Stimulated activated CD4-positive, alpha-beta T cell treated with anti-CD3 and anti-CD28 coated beads, Interleukin-4, amount 100 ng/mL, for 4 hours (primary cell): Measurements from ENCODE around the gene RAB6B.

Experiments
- DNase-seq, 2 experiments: peaks; one replicate each; pipeline ENCODE4 v3.0.0-alpha.2; 2020

Gene RAB6B

DNA sequence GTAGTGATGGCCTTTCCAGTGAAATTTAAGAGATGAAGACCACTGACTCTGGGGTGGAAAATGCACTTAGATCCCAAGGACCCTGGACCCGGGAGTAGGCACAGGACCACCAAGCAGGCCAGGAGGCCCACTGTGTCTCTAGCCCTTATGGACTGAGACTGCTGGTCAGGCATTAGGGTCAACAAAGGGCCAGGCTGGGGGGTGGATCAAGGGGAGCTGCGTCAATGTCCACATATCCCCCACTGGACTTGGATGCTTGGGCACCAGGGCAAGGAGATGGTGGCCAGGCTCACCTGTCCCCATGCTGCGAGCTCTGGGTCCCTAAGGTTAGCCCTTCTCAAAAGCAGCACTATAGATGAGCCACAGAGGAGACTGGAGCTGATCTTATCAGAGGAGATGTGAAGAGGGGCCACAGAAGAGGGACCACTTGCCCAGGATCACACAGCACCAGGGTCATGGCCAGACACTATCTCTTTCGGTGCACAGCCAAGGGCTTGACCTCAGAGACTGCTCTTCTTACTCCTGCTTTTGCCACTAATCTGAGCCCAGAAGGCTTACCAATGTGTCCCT lies 14.7 kb downstream of the RAB6B start:
- DNase-seq, result no peak

DNA sequence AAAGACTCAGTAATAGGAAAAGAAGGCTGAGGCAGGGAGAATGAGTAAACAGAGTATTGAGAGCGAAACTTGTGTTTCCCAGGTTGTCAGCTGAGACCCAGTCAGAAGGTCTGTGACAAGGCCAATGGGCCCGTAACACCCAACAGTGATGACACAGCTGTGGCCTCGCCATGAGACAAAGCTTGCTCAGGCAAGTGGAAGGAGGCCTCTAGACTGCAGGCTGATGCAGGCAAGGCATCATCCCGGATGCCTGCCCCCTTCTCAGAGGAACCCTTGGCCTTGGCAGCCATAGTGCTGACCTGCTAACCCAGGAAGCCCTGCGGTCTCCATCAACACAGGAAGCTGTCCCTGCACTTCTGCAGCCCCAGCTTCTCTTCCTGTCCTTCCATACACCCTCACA lies 15.4 kb downstream of the RAB6B start:
- no peak for DNase-seq

DNA sequence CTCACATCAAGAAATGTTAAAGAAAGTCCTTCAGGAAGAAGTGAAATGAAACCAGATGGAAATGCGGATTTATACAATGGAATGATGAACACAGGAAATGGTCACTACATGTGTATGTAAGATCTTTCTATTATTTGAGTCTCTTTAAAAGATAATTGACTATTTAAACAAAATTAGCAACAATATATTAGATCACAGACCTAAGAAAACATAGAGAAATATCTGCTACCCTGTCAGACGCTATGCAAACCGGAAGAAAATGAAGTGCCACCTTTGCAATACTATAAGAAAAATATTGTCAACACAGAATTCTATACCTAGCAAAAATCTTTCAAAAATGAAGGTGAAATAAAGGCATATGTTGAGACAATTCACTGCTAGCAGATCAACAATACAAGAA lies 17.2 kb downstream of the RAB6B start:
- DNase-seq, result no peak

DNA sequence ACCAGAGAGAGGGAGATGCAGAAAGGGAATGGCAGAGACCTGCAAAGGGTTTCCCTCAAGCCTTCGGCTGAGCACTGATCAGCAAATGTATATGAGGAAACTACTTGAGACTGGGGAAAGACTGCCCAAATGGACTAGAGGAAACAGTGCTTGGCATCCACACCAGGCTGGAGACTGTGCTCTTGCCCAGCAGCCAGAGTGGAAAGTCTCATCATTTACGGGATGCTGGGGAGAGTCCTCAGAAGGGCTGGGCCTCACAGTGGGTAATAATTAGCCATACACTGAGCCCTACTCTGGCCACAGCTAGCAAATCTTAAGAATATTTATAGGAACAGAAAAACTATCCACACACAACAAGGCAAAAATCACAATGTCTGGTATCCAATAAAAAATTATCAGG lies 18.5 kb downstream of the RAB6B start:
- DNase-seq, result no peak

DNA sequence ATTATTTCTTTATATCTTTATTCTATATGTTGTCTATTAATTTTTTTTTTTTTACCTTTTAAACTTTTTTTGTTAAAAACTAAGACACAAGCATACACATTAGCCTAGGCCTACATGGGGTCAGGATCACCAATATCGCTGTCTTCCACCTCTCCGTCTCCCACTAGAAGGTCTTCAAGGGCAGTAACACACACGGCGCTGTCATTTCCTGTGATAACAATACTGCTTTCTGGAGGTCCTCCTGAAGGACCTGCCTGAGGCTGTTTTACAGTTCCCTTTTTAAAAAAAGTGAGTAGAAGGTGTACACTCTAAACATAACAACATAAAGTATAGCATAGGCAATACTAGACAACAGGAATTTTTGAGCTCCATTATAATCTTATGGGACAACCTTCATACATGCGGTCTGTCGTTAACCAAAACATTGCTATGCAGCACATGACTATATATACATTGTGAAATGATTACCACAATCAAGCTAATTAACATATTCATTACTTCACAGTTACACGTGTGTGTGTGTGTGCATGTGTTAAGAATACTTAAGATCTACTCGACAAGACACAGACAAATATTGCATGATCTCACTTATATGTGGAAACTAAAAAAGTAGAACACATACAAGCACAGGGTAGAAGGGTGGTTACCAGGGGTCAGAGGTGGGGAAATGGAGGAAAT lies 20.8 kb downstream of the RAB6B start:
- DNase-seq, result no peak

DNA sequence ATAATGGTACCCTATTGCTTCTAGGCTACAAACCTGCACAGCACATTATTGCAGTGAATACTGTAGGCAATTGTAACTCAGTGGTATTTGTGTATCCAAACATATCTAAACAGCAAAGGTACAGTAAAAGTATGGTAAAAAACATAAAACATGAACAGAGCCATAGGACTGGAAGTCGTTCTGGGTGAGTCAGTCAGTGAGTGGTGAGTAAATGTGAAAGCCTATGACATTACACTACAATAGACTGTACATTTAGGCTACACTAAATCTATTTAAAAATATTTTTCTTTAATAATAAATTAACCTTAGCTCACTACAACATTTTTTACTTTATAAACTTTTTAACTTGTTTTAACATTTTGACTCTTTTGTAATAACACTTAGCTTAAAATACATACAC lies 21.3 kb downstream of the RAB6B start:
- DNase-seq, result no peak

DNA sequence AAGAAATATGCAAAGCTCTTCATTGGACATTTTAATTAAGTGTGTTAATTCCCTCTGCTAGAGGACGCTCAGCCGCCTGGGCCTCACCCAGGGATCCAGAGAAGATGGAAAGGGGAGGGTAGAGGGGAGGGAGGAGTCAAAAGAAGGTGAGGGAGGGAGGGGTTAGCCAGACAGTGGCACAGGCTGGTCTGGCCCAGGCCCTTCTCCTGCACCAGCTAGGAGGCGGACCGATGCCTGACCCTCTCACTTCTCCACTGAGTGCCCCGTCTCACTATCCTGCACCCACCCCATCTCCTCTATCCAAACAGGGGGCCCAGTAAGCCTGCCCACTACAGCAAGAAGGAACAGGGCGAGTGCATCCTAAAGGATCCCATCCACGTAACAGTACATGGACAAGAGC lies 22.9 kb downstream of the RAB6B start:
- DNase-seq, result no peak

DNA sequence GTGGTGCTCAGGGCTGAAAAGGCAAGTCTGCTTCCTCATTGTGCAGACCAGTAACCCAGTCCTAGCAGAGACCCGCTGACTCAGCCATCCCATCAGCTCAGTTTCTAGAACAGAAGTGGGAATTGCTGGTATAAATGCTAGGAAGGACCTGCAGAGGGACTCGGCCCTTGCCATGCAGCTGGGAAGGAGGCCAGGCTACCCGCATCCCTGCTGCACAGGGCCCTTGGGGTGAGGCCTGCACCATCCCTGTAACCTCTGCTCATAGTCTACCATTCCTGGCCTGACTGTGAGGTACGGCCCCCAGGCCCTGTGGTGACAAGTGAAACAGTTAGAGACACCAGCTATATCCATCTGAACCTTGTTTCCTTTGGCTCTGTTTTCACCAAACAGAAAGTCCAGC lies 23.5 kb downstream of the RAB6B start:
- DNase-seq, result no peak

DNA sequence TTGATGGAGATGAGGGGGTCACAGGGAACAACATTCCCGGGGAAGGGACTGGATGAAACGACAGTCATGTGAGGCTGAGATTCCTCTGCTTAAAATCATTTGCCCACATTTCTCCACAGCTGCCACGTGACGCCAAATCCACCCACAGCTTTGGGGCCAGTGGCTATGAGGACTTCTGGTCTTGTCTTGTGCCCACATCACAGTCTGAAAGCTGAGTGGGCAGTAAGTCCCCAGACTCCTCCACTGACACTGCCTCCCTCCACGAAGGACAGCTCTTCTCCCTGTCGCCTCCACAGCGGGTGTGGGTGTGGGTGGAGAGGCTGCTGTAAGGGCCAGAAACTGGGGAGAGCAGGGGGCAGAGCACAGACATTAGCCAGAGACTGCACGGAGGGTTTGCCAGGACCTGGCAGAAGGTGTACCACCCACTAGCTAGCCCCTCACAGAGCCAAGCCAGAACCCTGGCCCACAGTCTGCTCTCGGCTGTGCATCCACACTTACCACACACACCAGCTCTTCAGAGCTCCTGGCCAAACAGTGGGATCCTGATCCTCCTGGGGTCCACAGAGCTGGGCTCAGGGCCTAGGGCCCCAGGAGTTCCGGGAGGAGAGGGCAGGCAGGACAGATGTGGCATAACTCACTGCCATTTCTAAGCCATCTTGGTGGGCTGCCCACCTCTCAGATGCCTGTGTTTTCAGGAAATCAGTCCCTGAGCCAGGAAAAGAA lies 24.2 kb downstream of the RAB6B start:
- DNase-seq, result no peak

DNA sequence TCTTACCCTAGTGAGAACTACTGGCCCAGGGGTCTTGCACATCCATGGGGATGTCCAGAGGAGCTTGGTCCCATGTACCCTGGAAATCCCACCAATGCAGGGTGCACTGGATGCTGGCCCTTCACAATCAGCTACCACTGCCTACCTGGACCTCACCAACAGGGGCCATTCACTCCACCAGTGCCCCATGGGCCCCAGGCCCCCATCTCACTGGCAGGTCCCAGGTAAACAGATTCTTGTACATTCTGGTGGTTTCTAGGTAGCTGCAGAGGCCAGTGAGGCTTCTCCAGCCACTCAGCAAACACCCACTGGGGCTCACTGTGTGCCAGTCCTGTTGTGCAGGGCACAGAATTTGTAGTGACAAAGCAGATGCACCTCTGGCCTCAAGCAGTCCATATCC lies 24.9 kb downstream of the RAB6B start:
- DNase-seq, result no peak

DNA sequence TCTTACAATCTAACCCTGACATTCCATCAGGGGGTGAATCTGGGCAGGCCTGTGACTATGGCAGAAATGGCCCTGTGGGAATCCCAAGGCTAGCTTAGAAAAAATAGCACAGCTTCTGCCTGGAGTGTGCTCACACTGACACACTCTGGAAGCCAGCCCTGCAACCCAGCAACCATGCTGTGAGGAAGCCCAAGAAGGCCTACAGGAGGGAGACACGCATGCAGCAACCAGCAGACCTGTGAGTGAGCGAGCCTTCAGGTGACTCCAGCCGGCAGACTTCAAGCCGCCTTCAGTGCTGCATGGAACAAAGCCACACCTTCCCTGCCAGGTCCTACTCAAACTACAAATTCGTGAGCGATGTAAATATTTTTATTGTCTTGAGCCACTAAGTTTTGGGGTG lies 26.1 kb downstream of the RAB6B start:
- no peak for DNase-seq

DNA sequence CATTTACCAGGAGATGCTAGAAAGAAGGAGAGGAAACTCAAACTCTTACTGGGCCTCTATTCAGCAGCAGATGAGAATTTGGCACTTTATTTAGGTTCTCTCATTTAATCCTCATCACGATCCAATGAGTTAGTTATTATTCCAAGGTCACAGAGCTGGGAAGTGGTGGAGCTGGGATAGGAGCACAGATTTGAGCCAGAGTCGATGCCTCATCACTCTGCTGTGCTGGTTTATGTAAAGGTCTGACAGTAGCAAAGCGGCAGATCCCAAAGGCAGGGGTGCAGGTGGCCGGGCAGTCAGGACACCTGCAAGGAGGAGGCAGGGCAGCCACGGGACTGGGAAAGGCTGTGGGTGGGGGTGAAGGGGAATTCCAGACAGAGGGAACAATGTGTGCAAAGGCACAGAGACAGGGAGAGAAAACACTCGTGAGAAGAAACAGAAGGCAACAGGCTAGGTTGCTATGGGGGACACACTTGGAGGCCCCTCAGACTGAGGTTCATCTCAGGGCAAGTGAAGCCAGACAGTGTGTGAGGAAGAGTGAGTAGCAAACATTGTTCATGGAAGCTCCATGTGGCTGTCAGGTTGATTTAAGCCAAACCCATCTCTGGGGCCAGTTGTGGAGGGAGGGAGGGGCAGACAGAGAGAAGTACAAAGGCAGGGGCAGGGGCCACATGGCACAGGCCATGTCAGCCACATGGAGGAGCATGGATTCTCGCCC lies 26.8 kb downstream of the RAB6B start:
- no peak for DNase-seq

DNA sequence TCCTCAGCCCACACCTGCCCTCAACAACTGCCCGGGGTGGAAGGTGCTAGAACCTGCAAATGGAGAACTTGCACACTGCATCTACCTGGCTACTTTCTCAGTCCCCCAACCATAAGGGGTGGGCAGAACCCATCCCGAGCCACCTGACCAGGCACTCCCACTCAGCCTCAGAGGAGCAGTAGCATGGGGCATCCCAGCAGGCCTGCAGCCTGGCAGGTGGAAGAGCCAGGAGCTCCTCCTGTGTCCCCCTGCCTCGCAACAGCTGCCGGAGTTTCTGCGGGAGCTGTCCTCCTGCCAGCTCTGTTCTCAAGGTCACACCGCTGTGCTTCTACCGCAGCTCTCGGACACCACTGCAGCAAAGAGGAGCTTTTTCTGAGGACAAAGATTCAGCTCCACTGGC lies 27.5 kb downstream of the RAB6B start:
- no peak for DNase-seq

DNA sequence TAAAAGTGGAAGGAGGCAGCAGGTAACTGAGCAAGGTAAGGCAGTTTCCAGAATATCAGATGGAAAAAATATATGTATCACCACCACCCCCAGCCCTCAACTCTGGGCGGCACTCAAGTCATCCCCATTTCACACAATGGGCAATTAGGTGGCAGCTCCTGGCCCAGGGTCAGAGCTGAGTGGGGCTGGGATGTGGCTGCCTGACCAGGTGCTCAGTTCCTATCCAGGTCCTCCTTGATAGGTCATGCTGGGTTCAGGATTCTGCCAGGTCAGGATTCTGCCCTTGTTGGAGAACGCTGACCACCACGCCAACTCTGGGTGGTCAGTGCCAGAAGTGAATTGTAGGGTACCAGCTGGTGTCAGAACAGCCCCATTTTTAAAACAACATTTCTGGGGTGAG lies 29.5 kb downstream of the RAB6B start:
- DNase-seq, result no peak

DNA sequence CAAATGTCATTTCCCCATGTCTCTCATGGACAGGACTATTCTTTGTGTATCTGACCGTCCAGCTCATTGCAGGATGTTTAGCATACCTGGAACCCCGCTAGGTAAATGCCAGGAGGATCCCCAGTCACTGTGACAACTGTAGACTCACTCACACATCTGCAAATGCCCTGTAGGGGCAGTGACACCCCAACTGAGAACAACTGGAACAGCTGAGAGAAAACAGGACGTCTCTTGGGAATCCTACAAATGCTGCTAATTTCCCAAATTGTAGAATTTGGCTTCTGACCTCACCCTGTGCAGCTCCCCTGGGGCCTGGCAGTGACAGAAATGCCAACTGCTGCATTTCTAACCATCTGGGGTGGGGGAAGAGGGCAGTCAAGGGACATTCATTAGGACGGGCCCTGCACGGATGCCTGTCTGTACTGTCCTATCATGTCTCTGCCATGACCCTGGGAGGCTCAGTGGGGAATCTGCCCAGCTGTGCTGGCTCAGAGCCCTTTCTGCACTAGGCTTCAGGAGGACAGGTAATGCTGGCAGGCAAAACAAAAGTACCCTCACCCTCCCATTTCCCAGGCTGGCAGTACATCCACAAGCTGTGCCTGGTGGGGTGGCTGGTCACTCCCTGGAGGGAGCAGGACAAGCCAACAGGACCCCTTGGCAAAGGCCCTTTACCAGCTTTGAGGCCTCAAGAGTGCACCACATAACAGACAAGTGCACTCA lies 30.4 kb downstream of the RAB6B start:
- DNase-seq, result no peak

DNA sequence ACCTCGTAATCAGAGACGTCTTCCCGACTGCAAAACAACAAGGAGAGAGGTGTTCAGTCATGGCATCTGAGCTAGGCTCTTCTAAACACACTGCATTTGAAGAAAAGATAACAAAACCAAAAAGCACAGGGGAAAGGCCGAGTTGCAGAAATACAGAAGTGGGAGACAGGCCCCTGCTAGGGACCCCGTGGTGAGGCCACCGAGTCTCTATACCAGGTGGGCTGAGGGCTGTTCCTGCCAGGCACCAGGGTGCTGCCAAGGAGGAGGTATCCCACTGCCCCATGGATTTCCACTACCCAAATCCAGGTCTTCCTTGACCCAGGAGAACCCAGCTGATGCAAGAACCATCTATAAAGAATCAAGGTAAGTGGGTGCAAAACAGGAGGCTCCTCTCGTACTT lies 31.1 kb downstream of the RAB6B start:
- no peak for DNase-seq

DNA sequence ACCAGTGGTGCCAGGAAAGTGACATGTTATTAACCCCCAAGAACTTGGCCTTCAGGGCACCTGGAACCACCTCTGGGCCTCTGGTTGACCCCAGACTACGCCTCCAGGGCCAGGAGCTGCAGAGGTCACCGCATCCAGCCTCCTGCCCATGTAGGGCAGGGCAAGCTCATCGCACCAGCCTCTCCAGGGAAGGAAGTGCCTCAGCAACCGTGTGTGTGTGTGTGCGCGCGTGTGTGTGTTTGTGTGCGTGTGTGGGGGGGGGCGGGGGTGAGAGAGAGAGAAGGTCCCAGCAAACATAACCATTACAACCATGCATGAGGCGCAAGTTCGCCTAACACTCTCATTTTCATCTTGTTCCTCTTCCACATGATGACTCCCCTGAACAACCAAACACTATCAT lies 31.8 kb downstream of the RAB6B start:
- DNase-seq, result no peak

DNA sequence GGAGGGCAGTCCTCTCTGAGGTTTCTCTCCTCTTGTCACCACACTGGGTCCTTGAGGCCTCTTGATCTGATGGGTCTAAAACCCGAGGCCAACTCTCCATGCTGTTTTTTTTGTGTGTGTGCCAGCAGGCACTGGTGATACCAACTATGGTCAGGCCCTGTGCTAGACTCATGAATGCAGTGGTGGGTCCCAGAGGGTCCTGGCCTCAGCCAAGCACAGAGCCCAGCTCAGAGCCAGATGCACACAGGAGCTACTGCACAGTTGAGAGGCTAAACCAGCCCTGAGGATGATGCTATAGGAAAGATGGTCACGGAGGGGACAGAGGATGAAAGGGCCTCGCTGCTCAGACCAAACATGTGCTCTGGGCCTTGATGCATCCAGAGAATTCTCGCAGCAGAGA lies 33.5 kb downstream of the RAB6B start:
- no peak for DNase-seq

DNA sequence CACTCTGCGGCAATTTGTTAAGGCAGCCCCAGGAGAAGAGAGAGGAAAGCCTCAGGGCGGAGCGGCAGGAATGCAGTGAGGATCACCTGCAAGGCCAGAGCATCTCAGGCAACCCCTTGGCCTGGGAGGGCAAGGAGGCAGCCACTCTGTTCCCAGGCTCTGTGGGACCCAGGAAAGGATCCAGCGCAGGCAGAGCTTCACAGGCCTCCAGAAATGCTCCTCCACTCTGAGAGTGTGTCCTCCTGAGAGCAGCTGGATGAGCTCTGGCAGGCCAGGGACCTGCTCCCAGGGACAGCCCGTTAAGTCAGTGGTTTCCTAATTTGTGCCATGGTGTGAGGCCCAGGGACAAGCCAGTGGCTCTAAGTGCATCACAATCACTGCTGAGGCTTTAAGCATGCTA lies 35.2 kb downstream of the RAB6B start:
- no peak for DNase-seq

DNA sequence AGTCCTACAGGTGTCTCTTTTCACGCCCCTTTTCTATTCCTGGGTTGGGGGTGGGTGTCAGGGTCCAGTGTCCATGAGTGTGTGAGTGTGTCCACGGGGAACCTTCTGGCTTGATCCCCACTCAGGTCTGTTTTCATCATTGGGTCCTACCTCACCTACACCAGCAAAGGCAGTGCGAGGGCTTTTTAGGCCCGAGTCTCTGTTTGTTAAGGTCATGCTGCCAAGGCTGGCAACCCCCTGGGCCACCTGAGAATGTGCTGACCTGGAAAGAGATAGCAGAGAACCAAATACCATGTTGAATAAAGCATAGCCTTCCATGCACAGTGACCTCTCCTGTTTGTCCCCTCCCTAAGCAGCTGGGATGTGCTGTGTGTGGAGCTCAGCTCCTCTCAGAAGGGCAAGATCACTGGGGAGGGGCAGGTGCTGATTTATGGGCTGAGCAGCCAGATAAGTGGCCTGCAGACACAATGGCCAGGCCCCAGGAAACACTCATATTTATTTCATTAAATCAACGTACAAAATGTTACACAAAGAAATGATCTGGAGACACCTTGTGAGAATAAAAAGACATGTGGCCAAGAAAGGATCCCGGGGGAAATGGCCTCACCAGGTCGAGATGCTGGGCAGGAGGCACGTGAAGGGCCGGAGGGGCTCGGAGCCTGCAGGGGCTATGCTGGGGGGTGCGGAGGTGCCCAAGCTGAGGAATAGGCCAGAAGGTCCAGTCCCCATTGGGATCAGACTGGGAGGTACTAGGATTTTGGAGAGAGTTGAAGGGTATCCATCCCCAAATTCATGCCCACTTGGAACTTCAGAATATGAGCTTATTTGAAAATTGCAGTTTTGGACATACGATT lies 36.1 kb downstream of the RAB6B start:
- DNase-seq, result no peak

DNA sequence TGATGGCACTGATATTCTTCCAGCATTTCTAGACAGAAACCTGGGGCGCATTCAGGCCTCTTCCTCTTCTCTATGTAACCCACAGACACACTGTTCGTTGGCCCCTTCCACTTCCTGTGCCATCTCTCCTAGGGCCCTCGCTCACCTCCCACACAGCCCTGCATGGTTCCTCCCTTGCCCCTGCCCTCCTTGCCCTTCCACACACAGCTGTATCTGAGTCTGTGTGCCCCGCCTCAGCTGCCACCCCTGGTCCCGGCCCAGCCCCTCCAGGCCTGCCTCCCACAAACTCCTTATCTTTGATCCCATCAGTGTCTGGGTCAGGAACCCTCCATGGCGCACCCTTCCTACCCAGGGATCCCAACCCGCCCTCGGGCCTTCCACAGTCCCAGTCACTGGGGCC lies 37.9 kb downstream of the RAB6B start:
- DNase-seq, result no peak

DNA sequence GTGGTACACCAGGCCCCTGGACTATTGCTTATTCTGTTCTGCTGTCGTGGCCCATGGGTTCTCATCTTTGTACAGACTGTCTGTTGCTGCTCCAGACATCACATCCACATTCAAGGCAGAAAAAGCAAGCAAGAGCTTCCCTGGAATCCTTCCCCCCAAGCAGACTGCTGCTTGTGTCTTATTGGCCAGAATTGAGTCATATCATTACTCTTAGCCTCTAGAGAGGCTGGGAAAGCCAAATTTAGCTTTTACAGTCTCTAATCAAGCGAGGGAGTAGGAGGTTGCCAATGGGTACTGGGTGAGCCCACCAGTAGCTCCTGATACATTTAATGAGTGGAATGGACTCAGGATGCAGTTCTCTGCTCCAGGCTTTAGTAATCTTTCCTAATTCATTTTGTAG lies 39.4 kb downstream of the RAB6B start:
- DNase-seq, result no peak
